Femur (tissue), 1 donor: ENCODE data around the gene PITRM1.
A peak's percentile ranks its signal among the peaks of the same experiment; 100 is the strongest.

Source experiments
- DNase-seq: peaks from one replicate; pipeline ENCODE4 v3.0.0-alpha.2; 2017

Gene PITRM1

GRCh38 chr10:3100093-3100792, 72.3 kb downstream of the PITRM1 start:
- no peak for DNase-seq

GRCh38 chr10:3099291-3100092, 73.1 kb downstream of the PITRM1 start:
- no peak for DNase-seq

- DNase-seq = no peak
Measured at GRCh38 chr10:3098689-3099088, 73.9 kb downstream of the PITRM1 start.

- no peak for DNase-seq
Measured at GRCh38 chr10:3097160-3097559, 75.4 kb downstream of the PITRM1 start.

- no peak for DNase-seq
Measured at GRCh38 chr10:3096149-3096548, 76.4 kb downstream of the PITRM1 start.

GRCh38 chr10:3095373-3096139, 77.0 kb downstream of the PITRM1 start:
- DNase-seq = no peak

GRCh38 chr10:3094609-3095036, 78.0 kb downstream of the PITRM1 start:
- DNase-seq = no peak

- DNase-seq = no peak
Measured at GRCh38 chr10:3093996-3094395, 78.6 kb downstream of the PITRM1 start.

GRCh38 chr10:3091921-3092320, 80.7 kb downstream of the PITRM1 start:
- no peak for DNase-seq

- DNase-seq = peak; percentile 75
Measured at GRCh38 chr10:3090914-3091787, 81.4 kb downstream of the PITRM1 start.

- DNase-seq = no peak
Measured at GRCh38 chr10:3090388-3090787, 82.2 kb downstream of the PITRM1 start.
